T-helper 1 cell treated with Interleukin-12 subunit alpha and Interleukin-12 subunit beta and Interleukin-4 antibody, amounts not matched to agents 30 μg/mL and 1 μg/mL, for 36 hours (primary cell): Measurements from ENCODE around the gene ZNF501.

Experiments used
- H3K27ac Mint-ChIP-seq: one replicate; pipeline ENCODE4 v1.8.0; 2021; ENCODE audit warnings: mild to moderate bottlenecking, mixed read lengths
- H3K27me3 Mint-ChIP-seq: one replicate; pipeline ENCODE4 v1.8.0; 2021; ENCODE audit warnings: low read depth, mixed read lengths
- H3K36me3 Mint-ChIP-seq: one replicate; pipeline ENCODE4 v1.8.0; 2021; ENCODE audit warnings: low read depth, mixed read lengths
- H3K4me1 Mint-ChIP-seq: one replicate; pipeline ENCODE4 v1.8.0; 2021; ENCODE audit warnings: low read depth, mixed read lengths
- H3K4me3 Mint-ChIP-seq: one replicate; pipeline ENCODE4 v1.8.0; 2021; ENCODE audit warnings: mild to moderate bottlenecking, moderate library complexity, mixed read lengths
- H3K9me3 Mint-ChIP-seq: one replicate; pipeline ENCODE4 v1.8.0; 2021; ENCODE audit warnings: mixed read lengths

Gene ZNF501

DNA sequence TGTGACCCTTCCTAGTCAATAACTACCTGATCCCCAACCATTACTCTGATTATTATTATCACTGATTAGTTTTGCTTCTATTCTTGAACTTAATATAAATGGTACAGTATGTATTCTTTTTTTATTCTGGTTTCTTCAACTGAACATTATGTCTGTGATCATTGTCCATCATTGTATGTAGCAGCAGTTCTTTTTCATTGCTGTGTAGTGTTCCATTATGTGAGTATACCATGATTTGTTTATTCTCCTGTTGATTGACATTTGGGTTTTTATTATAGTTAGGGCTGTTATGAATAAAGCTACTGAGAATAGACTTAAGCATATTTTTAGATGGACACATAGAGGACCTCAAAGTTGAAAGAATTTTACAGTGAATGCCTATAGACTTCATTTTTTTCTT, 34.8 kb downstream of the ZNF501 start:
- Mint-ChIP-seq H3K36me3 (peaks cover 49% of the 10 kb centered on the region), H3K27me3 (no peaks in the 10 kb centered on the region), H3K27ac (no peak overlapping the region), H3K4me3 (no peak overlapping the region), H3K9me3 (peaks cover 37% of the 10 kb centered on the region), H3K4me1 (peaks cover 32% of the 10 kb centered on the region)

DNA sequence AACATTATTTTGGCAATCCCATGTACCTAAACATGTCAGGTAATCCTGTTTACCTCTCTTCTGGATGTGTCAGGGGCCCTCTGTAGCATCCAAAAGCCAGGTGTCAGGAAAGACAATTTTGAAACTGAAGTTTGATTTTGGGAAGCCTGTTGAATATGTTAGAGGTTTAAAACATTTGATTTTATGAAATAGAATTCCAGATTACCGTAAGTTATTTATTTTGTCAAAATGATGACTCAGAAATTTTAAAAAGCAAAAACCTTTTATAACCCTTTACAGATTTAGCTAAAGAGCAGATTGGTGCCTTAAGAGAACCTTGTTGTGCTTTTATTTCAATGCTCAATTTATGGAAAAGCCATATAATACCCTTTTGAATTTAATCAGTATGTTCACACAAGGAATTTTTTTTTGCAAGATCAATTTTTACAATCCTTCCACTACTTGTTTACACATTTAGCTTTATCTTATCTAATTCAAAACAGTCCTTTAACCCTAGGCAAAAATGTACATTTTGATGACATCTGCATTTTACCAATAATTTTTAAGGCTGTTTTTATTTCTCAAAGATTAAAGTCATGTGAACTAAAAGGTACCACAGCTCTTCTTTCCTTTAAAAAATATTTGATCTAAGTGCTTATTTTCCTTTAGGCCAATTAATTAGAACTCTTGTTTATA, 42.1 kb downstream of the ZNF501 start:
- Mint-ChIP-seq H3K27me3 (no peaks in the 10 kb centered on the region), H3K4me1 (no peaks in the 10 kb centered on the region), H3K9me3 (peaks cover 42% of the 10 kb centered on the region), H3K4me3 (no peak overlapping the region), H3K36me3 (peaks cover 59% of the 10 kb centered on the region), H3K27ac (no peak overlapping the region)

- Mint-ChIP-seq H3K9me3 (peaks cover 40% of the 10 kb centered on the region), H3K4me3 (no peak overlapping the region), H3K27ac (no peak overlapping the region), H3K27me3 (no peaks in the 10 kb centered on the region), H3K36me3 (peaks cover 57% of the 10 kb centered on the region), H3K4me1 (no peaks in the 10 kb centered on the region)
These were observed 42.6 kb downstream of the ZNF501 start for GRCh38 chr3:44772099-44772442.

DNA sequence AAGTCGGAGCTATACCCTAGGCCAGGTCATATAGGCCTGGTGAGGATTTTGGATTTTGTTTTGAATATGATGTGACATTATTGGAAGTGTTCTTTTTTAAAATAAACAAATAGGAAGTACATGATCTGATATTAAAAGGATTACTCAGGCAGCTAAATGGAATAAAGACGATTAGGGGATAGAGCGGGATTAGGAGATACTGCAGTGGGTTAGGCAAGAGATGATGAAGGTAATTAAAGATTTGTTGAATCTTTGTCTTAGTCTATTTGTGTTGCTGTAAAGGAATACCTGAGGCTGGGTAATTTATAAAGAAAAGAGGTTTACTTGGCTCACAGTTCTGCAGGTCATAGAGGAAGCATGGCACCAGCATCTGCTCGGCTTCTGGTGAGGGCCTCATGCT, 53.5 kb downstream of the ZNF501 start:
- H3K27ac Mint-ChIP-seq: no peak overlapping the region
- no peaks in the 10 kb centered on the region for H3K4me1 Mint-ChIP-seq
- H3K4me3 Mint-ChIP-seq: no peak overlapping the region
- H3K9me3 Mint-ChIP-seq: no peaks in the 10 kb centered on the region
- H3K36me3 Mint-ChIP-seq: peaks cover 43% of the 10 kb centered on the region
- H3K27me3 Mint-ChIP-seq: no peaks in the 10 kb centered on the region
